GM18861 (cell line): ENCODE data around the gene MCM10.
"Not testable (repeated sequence)": the region's sequence is repeated elsewhere in the genome, so short reads cannot be mapped to it uniquely, and the experiment has no call there.

ENCODE experiments used
- ATAC-seq: cut with Tn5 transposase; IDR thresholded peaks from one replicate; pipeline ENCODE4 v1.9.1; 2021; ENCODE audit not compliant: unreplicated experiment

Gene MCM10

DNA sequence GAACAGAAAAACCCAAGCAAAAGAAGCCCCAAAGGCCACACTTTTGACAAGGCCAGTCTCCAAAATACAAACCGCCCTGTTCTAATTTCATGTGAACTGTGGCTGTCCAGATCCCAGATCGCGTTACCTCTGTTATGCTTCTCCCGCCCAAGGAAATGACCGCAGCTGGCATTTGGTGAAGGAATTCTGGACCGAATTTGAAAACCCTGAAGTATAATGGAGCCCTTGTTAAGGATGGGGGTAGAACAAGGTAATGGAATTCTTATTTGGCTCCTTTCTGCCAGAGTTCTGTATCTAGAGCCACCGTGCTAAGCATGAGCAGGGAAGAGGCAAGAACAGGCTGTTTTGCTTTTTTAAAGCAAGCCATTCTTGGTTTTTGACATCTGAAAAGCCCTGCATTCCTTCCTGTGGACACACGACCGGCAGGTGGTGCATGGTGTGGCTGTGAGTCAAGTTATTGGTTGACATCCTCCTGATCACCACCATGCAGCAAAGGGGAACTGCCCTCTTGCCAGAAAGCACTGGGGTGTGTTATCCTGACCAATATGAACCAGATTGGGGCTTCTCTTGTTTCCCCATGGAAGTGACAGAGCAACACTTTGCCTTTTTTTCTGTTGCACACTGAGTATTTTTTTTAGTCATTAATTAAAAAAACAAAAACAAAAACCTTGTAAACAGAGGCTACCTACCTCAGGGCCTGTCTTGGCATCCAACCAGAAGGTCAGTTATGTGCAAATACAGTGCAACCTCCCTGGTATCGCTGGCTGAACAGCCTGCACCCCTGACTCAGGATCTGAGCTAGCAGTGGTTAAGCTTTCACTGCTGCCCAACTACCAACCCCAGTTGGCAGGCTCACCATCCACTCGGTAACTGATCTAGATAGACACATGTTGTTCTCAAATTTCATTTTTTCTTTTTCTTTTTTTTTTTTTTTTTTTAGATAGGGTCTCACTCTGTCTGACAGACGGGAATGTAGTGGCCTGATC is 58.6 kb downstream of the MCM10 start:
- ATAC-seq: no peak

- ATAC-seq: no peak
Measured at GRCh38 chr10:13221572-13221971, 60.2 kb downstream of the MCM10 start.

- ATAC-seq: no peak
Measured at GRCh38 chr10:13222151-13222550, 60.8 kb downstream of the MCM10 start.

GRCh38 chr10:13222566-13222965 is 61.2 kb downstream of the MCM10 start:
- ATAC-seq: no peak

GRCh38 chr10:13223241-13223640 is 61.9 kb downstream of the MCM10 start:
- no peak for ATAC-seq

- ATAC-seq: no peak
Measured at GRCh38 chr10:13224210-13224995, 63.0 kb downstream of the MCM10 start.

- ATAC-seq: no peak
Measured at GRCh38 chr10:13225601-13226000, 64.2 kb downstream of the MCM10 start.

DNA sequence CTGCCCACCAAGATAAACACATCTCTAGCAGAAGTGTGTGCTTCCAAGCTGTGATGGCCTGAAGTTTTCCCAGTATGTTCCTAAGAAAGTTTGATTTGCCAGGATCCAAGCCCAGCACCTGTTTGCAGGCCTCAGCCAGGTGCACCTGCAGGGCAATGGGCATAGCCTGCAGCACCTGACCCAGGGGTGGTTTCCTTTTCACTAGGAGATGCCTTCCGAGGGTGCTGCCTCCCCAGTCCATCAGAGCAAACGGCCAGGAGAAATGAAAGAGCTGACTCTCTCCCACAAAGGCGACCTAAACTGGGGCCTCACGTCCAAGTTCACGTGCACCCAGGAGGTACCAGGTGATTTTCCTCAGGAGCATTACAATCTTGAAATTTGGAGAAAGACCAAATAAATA is 65.7 kb downstream of the MCM10 start:
- no peak for ATAC-seq

DNA sequence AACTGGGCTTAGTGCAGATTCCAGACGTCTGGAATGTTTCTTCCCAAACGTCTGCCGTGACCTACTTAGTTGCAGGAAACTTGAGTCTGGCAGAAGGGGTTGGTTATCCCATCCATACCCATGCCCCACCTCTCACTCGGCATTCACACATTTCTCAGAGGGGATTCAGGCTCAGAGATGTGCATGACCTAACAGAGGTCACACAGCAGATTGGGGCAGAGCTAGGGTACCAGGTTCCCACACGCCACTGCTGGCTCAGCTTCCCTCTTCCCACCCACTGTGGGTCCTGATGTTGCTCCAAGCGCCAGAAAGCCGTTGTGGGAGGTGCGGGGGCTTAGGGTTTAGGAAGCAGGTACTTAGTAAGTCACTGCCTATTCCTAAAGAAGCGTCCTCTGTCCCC is 69.8 kb downstream of the MCM10 start:
- no peak for ATAC-seq

GRCh38 chr10:13231808-13232207 is 70.5 kb downstream of the MCM10 start:
- no peak for ATAC-seq

DNA sequence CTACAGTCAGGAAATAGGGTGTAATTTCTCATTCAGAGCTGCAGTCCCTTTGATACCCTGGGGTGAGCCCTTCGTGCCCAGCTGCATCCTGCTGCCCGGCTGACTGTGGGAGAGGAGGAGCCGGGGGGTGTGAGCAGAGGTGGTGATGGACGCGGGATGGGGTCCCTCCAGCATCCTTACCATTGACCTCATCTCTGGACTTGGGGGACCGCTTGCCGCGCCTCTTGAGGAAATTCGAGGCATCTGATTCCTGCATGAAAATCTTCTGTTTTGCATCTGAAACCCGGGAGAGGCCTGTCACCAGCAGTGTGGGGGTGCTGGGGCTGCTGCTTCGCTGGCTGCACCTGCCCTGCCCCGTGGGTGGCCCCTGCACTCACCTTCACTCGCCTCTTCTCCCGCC is 72.0 kb downstream of the MCM10 start:
- no peak for ATAC-seq

DNA sequence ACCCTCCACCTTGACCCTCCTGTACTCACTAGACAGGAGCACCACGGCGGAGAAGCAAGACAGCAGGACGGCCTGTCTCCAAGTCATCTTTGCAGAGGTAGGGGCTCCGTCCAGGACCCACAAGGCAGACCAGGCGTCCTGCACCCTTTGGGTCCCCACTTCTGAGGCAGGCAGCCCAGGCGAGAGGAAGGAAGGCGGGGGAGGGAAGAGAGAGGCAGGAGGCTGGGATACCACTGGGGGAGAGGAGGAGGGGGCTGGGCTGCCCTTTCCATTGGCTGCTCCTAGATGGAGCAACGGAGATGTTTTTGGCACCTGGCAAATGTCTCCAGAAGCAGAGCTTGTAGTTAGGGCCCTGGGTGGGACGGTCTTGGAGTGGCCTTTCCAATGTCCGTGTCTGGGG is 72.8 kb downstream of the MCM10 start, which contains the start of gene UCMA:
TSS of gene UCMA (minus strand) at position 203 of the 400 bp plus-strand sequence. CDS start at position 87, 116 bp downstream.
- no peak for ATAC-seq

DNA sequence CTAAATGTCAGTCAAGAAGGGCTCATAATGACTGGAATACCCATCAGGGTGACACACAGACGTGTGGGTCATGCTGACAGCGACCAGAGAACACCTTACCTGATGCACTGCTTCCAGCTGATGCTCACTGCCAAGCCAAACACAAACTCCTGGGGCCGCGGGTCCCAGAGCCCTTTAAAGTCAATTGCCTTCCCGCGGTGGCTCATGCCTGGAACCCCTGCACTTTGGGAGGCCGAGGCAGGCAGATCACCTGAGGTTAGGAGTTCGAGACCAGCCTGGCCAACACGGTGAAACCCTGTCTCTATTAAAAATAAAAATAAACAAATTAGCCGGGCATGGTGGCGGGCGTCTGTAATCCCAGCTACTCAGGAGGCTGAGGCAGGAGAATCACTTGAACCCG is 73.4 kb downstream of the MCM10 start:
- ATAC-seq: not testable (repeated sequence)

- ATAC-seq: no peak
Measured at GRCh38 chr10:13236638-13237037, 75.3 kb downstream of the MCM10 start.

GRCh38 chr10:13238271-13239077 is 77.1 kb downstream of the MCM10 start:
- ATAC-seq: no peak

DNA sequence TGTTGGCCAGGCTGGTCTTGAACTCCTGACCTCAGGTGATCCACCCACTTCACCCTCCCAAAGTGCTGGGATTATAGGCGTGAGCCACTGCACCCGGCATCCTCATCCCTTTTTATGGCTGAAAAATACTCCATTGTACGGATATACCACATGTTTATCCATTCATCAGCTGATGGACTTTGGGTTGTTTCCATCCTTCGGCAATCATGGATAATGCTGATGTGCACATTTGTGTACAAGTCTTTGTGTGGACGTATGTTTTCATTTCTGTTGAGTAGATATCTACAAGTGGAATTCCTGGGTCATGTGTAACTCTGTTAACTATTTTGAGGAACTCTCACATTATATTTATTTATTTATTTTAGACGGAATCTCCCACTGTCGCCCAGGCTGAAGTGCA is 78.6 kb downstream of the MCM10 start:
- no peak for ATAC-seq

DNA sequence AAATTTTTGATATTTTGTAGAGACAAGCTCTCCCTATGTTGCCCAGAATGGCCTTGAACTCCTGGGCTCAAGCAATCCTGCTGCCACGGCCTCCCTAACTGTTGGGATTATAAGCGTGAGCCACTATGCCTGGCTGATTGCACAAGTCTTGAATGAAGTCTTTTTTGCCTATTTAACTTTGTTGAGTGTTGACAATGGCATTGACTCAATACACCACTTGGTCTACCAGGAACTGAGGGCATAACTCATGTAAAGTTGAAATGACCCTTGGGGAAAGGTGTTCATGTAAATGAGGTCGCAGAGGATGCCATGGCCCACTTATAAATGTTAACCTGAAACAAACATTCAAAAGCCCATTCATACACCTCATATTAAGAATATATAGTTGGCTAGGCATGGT is 80.3 kb downstream of the MCM10 start:
- ATAC-seq: no peak

- ATAC-seq: not testable (repeated sequence)
Measured at GRCh38 chr10:13242260-13242659, 80.9 kb downstream of the MCM10 start.

DNA sequence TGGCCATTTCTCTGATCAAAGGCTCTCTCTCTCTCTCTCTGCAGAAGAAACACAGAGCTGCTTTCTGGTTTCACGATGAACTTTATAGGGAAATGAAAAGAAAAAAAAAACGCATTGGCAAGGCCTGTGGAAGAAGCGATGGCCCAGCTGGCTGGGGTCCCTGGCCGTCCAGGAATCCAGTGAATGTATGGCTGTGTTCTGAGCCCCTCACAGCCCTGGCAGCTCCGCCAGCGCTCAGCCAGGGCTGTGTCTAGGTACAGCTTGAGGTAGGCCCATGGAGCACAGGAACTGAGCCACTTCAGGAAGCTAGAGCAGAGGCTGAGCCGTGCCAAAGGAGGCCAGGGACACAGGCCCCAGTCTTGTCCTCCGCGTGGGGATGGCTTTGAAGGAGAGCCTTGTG is 85.9 kb downstream of the MCM10 start:
- no peak for ATAC-seq

- ATAC-seq: no peak
Measured at GRCh38 chr10:13247784-13248183, 86.4 kb downstream of the MCM10 start.

DNA sequence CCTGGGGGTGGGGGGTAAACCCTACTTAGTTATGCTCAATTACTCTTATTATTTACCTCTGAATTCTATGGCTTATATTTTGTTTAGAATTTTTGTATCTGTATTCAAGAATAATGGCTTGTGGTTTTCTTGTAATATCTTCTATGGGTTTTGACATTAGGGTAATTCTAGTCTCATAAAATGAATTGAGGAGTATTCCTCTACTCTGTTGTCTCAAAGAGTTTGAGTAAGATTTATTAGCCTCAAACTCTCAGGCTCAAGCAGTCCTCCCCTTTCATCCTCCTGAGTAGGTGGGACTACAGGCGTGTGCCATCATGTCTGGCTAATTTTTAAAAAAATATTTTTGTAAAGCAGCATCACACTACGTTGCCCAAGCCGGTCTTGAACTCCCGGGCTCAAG is 92.4 kb downstream of the MCM10 start:
- ATAC-seq: no peak
